ENCODE data around the gene SRRM5. TPM values are rescaled to one million over a fixed set of nuclear protein-coding genes. Genes with fewer than 3 reads are reported as not detected.

SRRM5 gene
- total and polyA plus RNA-seq, 5 experiments from 2014 or later = 0.08 to 1.4 (median 1.2) TPM; not detected in 1

- peak overlapping the region; percentile 94 to 99 (median 98) for H3K27ac Mint-ChIP-seq
- H3K27me3 Mint-ChIP-seq = no peaks in the 10 kb centered on the region
- POLR2A ChIA-PET = interaction anchor here (0.6 to 1.3 kb wide), 8 partner anchors 9 to 112 kb away, joined by 3 to 7 read pairs (median 3); partner anchors contain the start of genes IRGQ and ZNF576
- no peaks in the 10 kb centered on the region for H3K9me3 Mint-ChIP-seq
- peak overlapping the region; percentile 95 to 99 (median 98) for H3K4me3 Mint-ChIP-seq
- peaks cover 21 to 52% (median 48%) of the 10 kb centered on the region in 4 donors for H3K4me1 Mint-ChIP-seq
- H3K36me3 Mint-ChIP-seq = no peaks in the 10 kb centered on the region
- DNase-seq (peak in 7 of 10 donors; percentile 78 to 94 (median 81)), ATAC-seq (peak in 1 of 2 donors; percentile 20)
These were observed 8.4 kb downstream of the SRRM5 start for GRCh38 chr19:43620061-43621001.

DNA sequence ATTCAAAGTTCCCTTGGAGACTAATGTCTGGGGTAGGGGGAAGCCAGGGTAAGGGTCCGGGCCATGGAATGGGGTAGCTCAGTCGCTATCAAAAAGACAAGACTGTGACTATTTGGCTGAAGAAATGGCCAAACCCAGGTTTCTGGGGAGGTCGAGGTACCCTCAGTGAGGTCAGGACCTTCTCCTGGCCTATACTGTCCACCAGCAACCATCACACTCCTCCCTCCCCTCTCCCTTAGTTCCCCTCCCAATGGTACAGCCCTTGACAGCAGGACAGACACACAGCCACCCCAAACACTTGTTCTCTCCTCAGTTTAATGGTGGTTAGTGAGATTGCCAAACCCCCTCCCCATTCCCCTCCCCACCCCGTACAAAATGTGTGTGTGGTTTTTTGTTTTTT, 10.2 kb downstream of the SRRM5 start:
- POLR2A ChIA-PET = no interaction called here
- no peak overlapping the region for H3K4me3 Mint-ChIP-seq

DNA sequence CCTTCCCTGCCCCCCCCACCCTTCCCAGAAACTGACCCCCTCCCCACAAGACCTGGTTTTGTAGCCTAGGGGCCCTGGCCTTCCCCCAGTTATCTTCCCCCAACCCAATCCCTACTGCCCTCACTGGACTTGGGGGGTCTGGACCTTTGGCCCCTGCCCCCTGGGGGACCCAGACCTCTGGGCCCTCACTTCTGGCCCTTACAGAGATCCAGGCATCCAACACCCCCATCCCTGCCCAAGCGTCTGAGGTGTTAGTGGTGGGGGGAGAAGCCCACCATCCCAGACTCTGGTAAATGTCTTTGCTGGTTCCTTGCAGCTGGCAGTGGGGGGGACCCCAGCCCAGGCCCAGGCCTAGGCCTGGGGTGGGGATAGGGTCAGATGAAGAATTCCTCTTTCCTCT, 11.1 kb downstream of the SRRM5 start:
- Mint-ChIP-seq H3K27ac (peak overlapping the region in 3 of 10 donors; percentile 23 to 34 (median 31)), H3K36me3 (no peaks in the 10 kb centered on the region), H3K4me1 (peaks cover 27 to 51% (median 43%) of the 10 kb centered on the region in 4 donors), H3K27me3 (peaks cover 2 to 16% (median 11%) of the 10 kb centered on the region in 5 donors), H3K4me3 (no peak overlapping the region), H3K9me3 (no peaks in the 10 kb centered on the region)
- POLR2A ChIA-PET = interaction anchor here (1.6 kb wide), 1 partner anchor 26 kb away, joined by 5 read pairs; no protein-coding TSS in a partner anchor
- no peak for DNase-seq
- no peak for ATAC-seq

More for the DNA sequence above, 10.2 kb downstream of the SRRM5 start:
- Mint-ChIP-seq H3K27ac (peak overlapping the region in 5 of 10 donors; percentile 10 to 88 (median 62)), H3K4me1 (peaks cover 25 to 50% (median 42%) of the 10 kb centered on the region in 4 donors), H3K27me3 (peaks cover 2 to 9% (median 6%) of the 10 kb centered on the region in 5 donors), H3K9me3 (no peaks in the 10 kb centered on the region), H3K36me3 (no peaks in the 10 kb centered on the region)
- no peak for ATAC-seq
- DNase-seq = no peak

DNA sequence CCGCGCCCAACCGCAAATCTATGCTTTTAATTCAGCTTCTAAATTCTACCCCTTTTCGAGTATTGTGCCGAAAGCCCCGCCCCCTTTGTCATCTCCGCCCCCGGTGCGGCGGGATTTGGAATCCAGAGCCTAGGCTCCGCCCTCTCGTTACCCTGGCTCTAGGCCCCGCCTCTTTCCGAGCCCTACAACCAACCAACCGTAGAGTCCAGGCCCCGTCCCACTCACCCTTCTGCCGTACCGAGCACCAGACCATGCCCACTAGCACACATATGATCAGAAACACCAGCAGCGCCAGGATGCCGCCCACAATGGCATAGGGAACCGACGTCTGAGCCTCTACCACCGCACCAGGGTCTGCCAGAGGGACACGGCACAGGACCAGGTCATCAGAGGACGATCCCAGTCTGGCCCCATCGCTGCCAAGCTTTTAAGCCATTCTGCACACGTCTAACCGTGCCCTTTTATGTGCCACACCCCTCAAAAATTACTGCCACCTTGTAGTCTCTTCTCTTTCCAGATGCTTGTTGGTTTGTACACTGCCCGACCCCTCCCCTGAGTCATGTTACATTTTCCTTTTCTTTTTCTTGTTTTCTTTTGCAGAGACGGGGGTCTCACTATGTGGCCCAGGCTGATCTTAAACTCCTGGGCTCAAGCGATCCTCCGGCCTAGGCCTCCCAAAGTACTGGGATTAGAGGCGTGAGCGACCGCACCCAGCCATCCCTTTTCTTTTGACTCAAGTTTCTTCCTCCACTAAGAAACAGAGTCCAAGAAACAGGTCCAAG, 12.2 kb downstream of the SRRM5 start:
- DNase-seq (no peak), ATAC-seq (no peak)
- Mint-ChIP-seq H3K9me3 (no peaks in the 10 kb centered on the region), H3K4me1 (peaks cover 25 to 47% (median 39%) of the 10 kb centered on the region in 4 donors), H3K36me3 (no peaks in the 10 kb centered on the region), H3K27me3 (peaks cover 2 to 18% (median 11%) of the 10 kb centered on the region in 5 donors), H3K4me3 (no peak overlapping the region), H3K27ac (peak overlapping the region in 9 of 10 donors; percentile 22 to 77 (median 60))
- POLR2A ChIA-PET = interaction anchor here (1.6 kb wide), 1 partner anchor 27 kb away, joined by 5 read pairs; no protein-coding TSS in a partner anchor

DNA sequence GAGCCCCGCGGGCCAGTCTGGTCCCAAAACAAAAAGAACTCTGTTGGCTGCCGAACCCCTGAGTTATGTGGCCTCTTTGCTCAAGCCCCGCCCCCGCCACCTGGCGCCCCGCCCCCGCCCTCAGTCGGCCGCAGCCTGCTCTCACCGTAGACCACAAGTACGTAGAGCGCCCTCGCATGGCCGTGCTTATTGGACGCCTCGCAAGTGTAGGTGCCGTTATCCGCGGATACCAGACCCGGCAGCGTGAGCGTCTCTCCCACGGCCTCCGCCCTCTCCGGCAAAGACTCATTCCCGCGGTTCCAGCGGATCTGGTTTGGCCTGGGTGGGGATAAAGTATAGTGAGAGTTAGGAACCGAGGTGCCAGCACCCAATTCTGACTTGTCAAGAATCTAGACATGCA, 13.0 kb downstream of the SRRM5 start:
- POLR2A ChIA-PET = no interaction called here
- Mint-ChIP-seq H3K4me1 (peaks cover 23 to 44% (median 34%) of the 10 kb centered on the region in 4 donors), H3K27me3 (peaks cover 2 to 18% (median 11%) of the 10 kb centered on the region in 5 donors), H3K4me3 (peak overlapping the region in 5 of 10 donors; percentile 25 to 75 (median 53)), H3K27ac (peak overlapping the region in 5 of 10 donors; percentile 50 to 75 (median 65)), H3K9me3 (no peaks in the 10 kb centered on the region), H3K36me3 (no peaks in the 10 kb centered on the region)
- DNase-seq (peak; percentile 73 to 91 (median 82)), ATAC-seq (peak; percentile 81 to 92)

- DNase-seq (no peak), ATAC-seq (no peak)
- Mint-ChIP-seq H3K9me3 (no peaks in the 10 kb centered on the region), H3K36me3 (no peaks in the 10 kb centered on the region), H3K4me1 (peaks cover 17 to 33% (median 24%) of the 10 kb centered on the region in 4 donors), H3K4me3 (no peak overlapping the region), H3K27me3 (peaks cover 2 to 18% (median 11%) of the 10 kb centered on the region in 5 donors), H3K27ac (peak overlapping the region in 3 of 10 donors; percentile 19 to 68 (median 56))
- POLR2A ChIA-PET = interaction anchor here (0.6 kb wide), 1 partner anchor 69 kb away, joined by 7 read pairs; no protein-coding TSS in a partner anchor
These were observed 14.2 kb downstream of the SRRM5 start for GRCh38 chr19:43625918-43626579.

DNA sequence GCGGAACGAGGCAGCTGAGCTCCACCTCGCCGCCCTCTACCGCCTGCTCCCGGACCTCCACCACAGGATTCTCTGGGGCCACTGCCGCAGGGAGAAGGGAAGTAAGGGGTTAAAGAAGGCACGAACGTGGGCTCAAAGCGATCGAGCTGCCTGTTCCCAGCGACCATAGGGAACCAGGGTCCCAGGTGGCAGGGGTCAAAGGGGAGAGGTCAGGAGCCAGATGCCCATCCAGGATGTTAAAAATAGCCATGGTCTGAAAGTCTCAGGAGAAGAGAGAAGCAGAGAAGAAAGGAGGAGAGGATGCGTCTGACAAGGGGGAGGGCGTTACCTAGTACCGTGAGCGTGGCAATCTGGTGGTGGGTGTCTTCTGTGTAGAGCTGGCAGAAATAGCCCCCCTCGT, 14.9 kb downstream of the SRRM5 start:
- POLR2A ChIA-PET = no interaction called here
- peak overlapping the region in 2 of 10 donors; percentile 59 to 74 for H3K27ac Mint-ChIP-seq
- H3K9me3 Mint-ChIP-seq = no peaks in the 10 kb centered on the region
- H3K4me3 Mint-ChIP-seq = peak overlapping the region in 1 of 10 donors; percentile 33
- no peak for DNase-seq
- H3K36me3 Mint-ChIP-seq = no peaks in the 10 kb centered on the region
- H3K4me1 Mint-ChIP-seq = peaks cover 14 to 33% (median 22%) of the 10 kb centered on the region in 4 donors
- peaks cover 2 to 22% (median 11%) of the 10 kb centered on the region in 5 donors for H3K27me3 Mint-ChIP-seq
- ATAC-seq = no peak

DNA sequence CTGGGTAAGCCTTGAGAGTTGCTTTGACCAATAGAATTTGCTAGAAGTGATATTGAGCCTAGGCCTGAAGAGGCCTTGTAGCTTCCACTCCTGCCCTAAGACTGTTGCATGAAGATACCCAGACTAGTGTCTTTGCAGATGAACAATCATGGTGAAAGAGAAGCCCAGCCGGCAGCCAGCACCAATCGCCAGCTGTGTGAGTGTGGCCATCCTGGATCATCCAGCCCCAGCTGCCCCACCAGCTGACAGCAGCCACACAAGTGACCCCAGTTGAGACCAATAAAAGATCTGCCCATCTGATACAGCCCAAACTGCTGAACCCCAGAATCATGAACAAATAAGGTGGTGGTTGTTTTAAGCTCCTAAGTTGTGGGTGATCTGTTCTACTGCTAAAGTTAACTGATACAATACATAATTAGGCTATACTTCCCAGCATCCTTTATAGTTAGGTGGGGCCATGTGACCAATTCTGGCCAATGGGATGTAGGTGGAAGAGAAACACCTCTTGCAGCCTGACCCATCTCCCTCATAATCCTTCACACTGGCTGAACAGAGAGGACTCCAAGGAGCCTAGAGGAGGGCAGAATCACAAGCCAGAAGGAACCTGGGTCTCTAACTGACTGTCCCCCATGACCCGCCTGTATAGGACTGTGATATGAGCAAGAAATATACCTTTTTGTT, 16.9 kb downstream of the SRRM5 start:
- Mint-ChIP-seq H3K4me1 (peaks cover 14 to 33% (median 22%) of the 10 kb centered on the region in 4 donors), H3K36me3 (no peaks in the 10 kb centered on the region), H3K4me3 (no peak overlapping the region), H3K27ac (no peak overlapping the region), H3K9me3 (no peaks in the 10 kb centered on the region), H3K27me3 (peaks cover 5 to 30% (median 11%) of the 10 kb centered on the region in 5 donors)
- ATAC-seq (no peak), DNase-seq (no peak)
- POLR2A ChIA-PET = no interaction called here

DNA sequence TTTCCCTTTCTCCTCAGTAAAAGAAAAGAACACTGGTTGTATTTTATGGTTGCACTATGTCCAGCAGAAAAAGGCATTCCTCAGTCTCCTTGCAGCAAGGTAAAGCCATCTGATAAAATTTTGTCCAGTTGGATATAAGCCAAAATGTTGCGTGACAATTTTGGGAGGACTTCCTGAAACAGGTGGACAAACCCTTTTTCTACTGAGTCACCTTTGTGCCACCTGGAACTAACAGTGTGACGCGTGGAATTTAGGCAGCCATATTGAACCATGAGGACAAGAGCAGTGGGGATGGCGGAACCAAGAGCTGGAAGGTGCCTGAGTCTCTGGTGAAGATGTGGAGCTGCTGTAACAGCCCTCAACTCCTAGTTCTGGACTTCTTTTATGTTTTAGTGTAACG, 19.6 kb downstream of the SRRM5 start:
- Mint-ChIP-seq H3K4me3 (no peak overlapping the region), H3K36me3 (no peaks in the 10 kb centered on the region), H3K27me3 (peaks cover 5 to 45% (median 11%) of the 10 kb centered on the region in 5 donors), H3K27ac (no peak overlapping the region), H3K9me3 (no peaks in the 10 kb centered on the region), H3K4me1 (peaks cover 0 to 23% (median 9%) of the 10 kb centered on the region in 4 donors)
- DNase-seq (no peak), ATAC-seq (no peak)
- POLR2A ChIA-PET = no interaction called here

DNA sequence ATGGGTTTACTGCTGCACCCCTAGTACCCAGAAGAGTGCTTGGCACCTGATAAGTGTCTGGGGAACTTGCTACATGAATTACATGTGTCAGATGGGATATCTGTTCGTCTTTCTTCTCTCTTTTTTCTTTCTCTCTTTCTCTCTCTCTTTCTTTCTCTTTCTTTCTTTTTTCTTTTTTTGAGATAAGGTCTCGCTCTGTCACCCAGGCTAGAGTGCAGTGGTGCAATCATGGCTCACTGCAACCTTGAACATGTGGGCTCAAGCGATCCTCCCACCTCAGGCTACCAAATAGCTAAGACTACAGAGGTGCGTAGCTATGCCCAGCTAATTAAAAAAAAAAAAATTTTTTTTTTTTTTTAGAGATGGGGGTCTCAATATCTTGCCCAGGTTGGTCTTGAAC, 21.6 kb downstream of the SRRM5 start:
- DNase-seq (no peak), ATAC-seq (no peak)
- Mint-ChIP-seq H3K36me3 (no peaks in the 10 kb centered on the region), H3K4me1 (peaks cover 0 to 11% (median 1%) of the 10 kb centered on the region in 4 donors), H3K4me3 (no peak overlapping the region), H3K27me3 (peaks cover 7 to 49% (median 15%) of the 10 kb centered on the region in 5 donors), H3K27ac (no peak overlapping the region), H3K9me3 (no peaks in the 10 kb centered on the region)
- POLR2A ChIA-PET = no interaction called here

- no peak for ATAC-seq
- POLR2A ChIA-PET = interaction anchor here (0.6 kb wide), 1 partner anchor 26 kb away, joined by 3 read pairs; no protein-coding TSS in a partner anchor
- Mint-ChIP-seq H3K9me3 (no peaks in the 10 kb centered on the region), H3K27ac (no peak overlapping the region), H3K27me3 (peaks cover 12 to 54% (median 20%) of the 10 kb centered on the region in 5 donors), H3K4me3 (no peak overlapping the region), H3K4me1 (peaks cover 5 to 16% (median 6%) of the 10 kb centered on the region in 4 donors), H3K36me3 (no peaks in the 10 kb centered on the region)
- no peak for DNase-seq
These were observed 22.2 kb downstream of the SRRM5 start for GRCh38 chr19:43634068-43634467.
